HG02938 (cell line): ENCODE results near the gene TOGARAM2.

Experiments
- ATAC-seq: cut with Tn5 transposase; IDR thresholded peaks from one replicate; pipeline ENCODE4 v1.9.1; 2021; ENCODE audit warnings: mild to moderate bottlenecking, moderate library complexity; ENCODE audit not compliant: unreplicated experiment

The TOGARAM2 gene

GRCh38 chr2:29016504-29016903 lies 35.4 kb downstream of the TOGARAM2 start:
- ATAC-seq, result no peak

GRCh38 chr2:29017716-29018435 lies 36.8 kb downstream of the TOGARAM2 start:
- ATAC-seq, result no peak

GRCh38 chr2:29021886-29022285 lies 40.8 kb downstream of the TOGARAM2 start:
- ATAC-seq, result no peak

- ATAC-seq, result no peak
These were observed 41.6 kb downstream of the TOGARAM2 start for GRCh38 chr2:29022679-29023078.

- no peak for ATAC-seq
These were observed 42.1 kb downstream of the TOGARAM2 start for GRCh38 chr2:29023188-29023587.

- no peak for ATAC-seq
These were observed 43.9 kb downstream of the TOGARAM2 start for GRCh38 chr2:29024882-29025430.

GRCh38 chr2:29025711-29026110 lies 44.6 kb downstream of the TOGARAM2 start:
- ATAC-seq, result no peak

GRCh38 chr2:29031046-29031445 lies 49.9 kb downstream of the TOGARAM2 start:
- no peak for ATAC-seq

GRCh38 chr2:29032189-29032588 lies 51.1 kb downstream of the TOGARAM2 start:
- ATAC-seq, result no peak

GRCh38 chr2:29033172-29033571 lies 52.1 kb downstream of the TOGARAM2 start:
- ATAC-seq, result no peak

- no peak for ATAC-seq
These were observed 52.6 kb downstream of the TOGARAM2 start for GRCh38 chr2:29033656-29034055.

GRCh38 chr2:29035016-29035745 lies 54.1 kb downstream of the TOGARAM2 start:
- no peak for ATAC-seq

- no peak for ATAC-seq
These were observed 58.8 kb downstream of the TOGARAM2 start for GRCh38 chr2:29039718-29040480.

- ATAC-seq, result no peak
These were observed 59.5 kb downstream of the TOGARAM2 start for GRCh38 chr2:29040552-29040951.

- no peak for ATAC-seq
These were observed 60.1 kb downstream of the TOGARAM2 start for GRCh38 chr2:29041161-29041660.

- no peak for ATAC-seq
These were observed 61.5 kb downstream of the TOGARAM2 start for GRCh38 chr2:29042561-29043075.

- no peak for ATAC-seq
These were observed 63.4 kb downstream of the TOGARAM2 start for GRCh38 chr2:29044459-29044858.

GRCh38 chr2:29046321-29046720 lies 65.2 kb downstream of the TOGARAM2 start:
- ATAC-seq, result no peak

- no peak for ATAC-seq
These were observed 66.2 kb downstream of the TOGARAM2 start for GRCh38 chr2:29047083-29047845.

GRCh38 chr2:29050591-29050990 lies 69.5 kb downstream of the TOGARAM2 start:
- ATAC-seq, result no peak
